HepG2 (cell line): ENCODE results near the gene DBN1. TPM values are rescaled to one million over a fixed set of nuclear protein-coding genes. Genes with fewer than 3 reads are reported as not detected.
A peak's percentile ranks its signal among the peaks of the same experiment; 100 is the strongest.

Experiments used
- ATAC-seq: fragments of 200-7000 bp; cut with Tn5 transposase; 3 replicates; pipeline ENCODE4 v1.9.1; 2020; ENCODE audit warnings: mild to moderate bottlenecking, moderate library complexity
- BruUV-seq: library from RNA; stranded (reverse); fragments of 400-500 nt; replicated peaks from 2 replicates; lab custom pipeline; 2021; lab: Mats Ljungman, UMichigan
- CTCF ChIA-PET: fragments of 300-600 bp; formaldehyde crosslinking; extraction: SDS; loops from one replicate; lab custom pipeline; 2021; ENCODE audit warnings: low total read pairs, inconsistent platforms, low intra/inter-chr PET ratio; lab: Yijun Ruan, JAX
- POLR2A ChIA-PET: fragments of 350-600 bp; sonication (Branson Sonifier 250); formaldehyde crosslinking; loops from one replicate; lab custom pipeline; 2020; ENCODE audit warnings: antibody characterized with exemption, inconsistent platforms; lab: Yijun Ruan, JAX
- DNase-seq: peaks from one replicate; pipeline ENCODE4 v3.0.0-alpha.2; 2015; ENCODE audit warnings: low spot score
- FAIRE-seq: peaks from 3 replicates; lab custom pipeline; 2011; peaks lifted over from hg19 to GRCh38; lab: Jason Lieb, UNC
- H2AFZ ChIP-seq: one replicate; pipeline ENCODE4 v1.6.1; 2011; ENCODE audit warnings: low read length, inconsistent platforms
- H3K27ac ChIP-seq: fragments of 300-600 bp; 3 replicates; pipeline ENCODE4 v1.8.0; 2011; ENCODE audit warnings: mixed run types, mild to moderate bottlenecking, mixed read lengths, low read length, inconsistent platforms; ENCODE audit not compliant: insufficient read depth; ENCODE audit errors: extremely low read length
- H3K27me3 ChIP-seq, 2 experiments: fragments of 200-600 bp in 1 of 2; 2 replicates in 1 of 2; 3 replicates in 1 of 2; pipeline versions ENCODE4 v1.6.0 to v1.8.0; 2011; ENCODE audit warnings: low read length in 2 of 2, mild to moderate bottlenecking in 2 of 2, moderate library complexity in 2 of 2, inconsistent platforms in 1 of 2; ENCODE audit not compliant: insufficient read depth in 2 of 2, control insufficient read depth in 1 of 2
- H3K36me3 ChIP-seq, 2 experiments: fragments of 200-600 bp in 1 of 2; replicated peaks in 1 of 2; 2 replicates in 1 of 2; 3 replicates in 1 of 2; pipeline versions ENCODE4 v1.5.1 to v1.8.0; 2011; ENCODE audit warnings: low read length in 2 of 2, inconsistent platforms in 1 of 2; ENCODE audit not compliant: insufficient read depth in 2 of 2, control insufficient read depth in 1 of 2
- H3K4me1 ChIP-seq: 2 replicates; pipeline ENCODE4 v1.5.1; 2012; ENCODE audit warnings: low read length, inconsistent platforms; ENCODE audit not compliant: insufficient read depth
- H3K4me2 ChIP-seq: 2 replicates; pipeline ENCODE4 v1.6.0; 2011; ENCODE audit warnings: low read depth, low read length, inconsistent platforms
- H3K4me3 ChIP-seq, 3 experiments: fragments of 200-600 bp in 1 of 3; sonication (generic), shearing (Covaris generic) in 1 of 3; replicated peaks in 1 of 3; 2 replicates each; pipeline ENCODE4 v1.5.1; 2011 to 2016; ENCODE audit warnings: low read length in 3 of 3, inconsistent platforms in 2 of 3, low read depth in 2 of 3, mild to moderate bottlenecking in 2 of 3, control low read depth in 1 of 3, mixed read lengths in 1 of 3; ENCODE audit not compliant: insufficient read depth in 1 of 3
- H3K79me2 ChIP-seq: one replicate; pipeline ENCODE4 v1.6.1; 2011; ENCODE audit warnings: low read length, inconsistent platforms; ENCODE audit not compliant: insufficient read depth
- H3K9ac ChIP-seq: 2 replicates; pipeline ENCODE4 v1.6.0; 2011; ENCODE audit warnings: mild to moderate bottlenecking, low read depth, low read length, inconsistent platforms; ENCODE audit not compliant: insufficient read depth
- H3K9me3 ChIP-seq: 2 replicates; pipeline ENCODE4 v1.5.1; 2012; ENCODE audit warnings: mild to moderate bottlenecking, low read length
- H4K20me1 ChIP-seq: 2 replicates; pipeline ENCODE4 v1.6.0; 2011; ENCODE audit warnings: inconsistent platforms, mild to moderate bottlenecking, low read length, moderate library complexity; ENCODE audit not compliant: insufficient read depth
- BRCA1 ChIP-seq: sonication (generic); formaldehyde crosslinking; IDR thresholded peaks from 2 replicates; pipeline ENCODE4 v1.4.0; 2020; ENCODE audit warnings: missing genetic modification reagents
- ERF ChIP-seq: IDR thresholded peaks from 2 replicates; pipeline ENCODE4 v1.6.1; 2018; ENCODE audit warnings: missing biosample characterization, missing genetic modification reagents
- HOXA9 ChIP-seq: sonication (generic); formaldehyde crosslinking; IDR thresholded peaks from 2 replicates; pipeline ENCODE4 v1.8.1; 2022; ENCODE audit warnings: missing genetic modification reagents, mild to moderate bottlenecking, moderate library complexity, borderline replicate concordance
- KAT7 ChIP-seq: IDR thresholded peaks from 2 replicates; pipeline ENCODE4 v1.6.1; 2018; ENCODE audit warnings: borderline replicate concordance, missing compliant biosample characterization
- MYC ChIP-seq: sonication (generic); formaldehyde crosslinking; IDR thresholded peaks from 2 replicates; pipeline ENCODE4 v1.9.0; 2021; ENCODE audit warnings: missing genetic modification reagents, borderline replicate concordance
- NKX3-1 ChIP-seq: sonication (generic); formaldehyde crosslinking; IDR thresholded peaks from 2 replicates; pipeline ENCODE4 v1.5.0; 2020; ENCODE audit warnings: missing genetic modification reagents
- NR1H2 ChIP-seq: sonication (generic); formaldehyde crosslinking; IDR thresholded peaks from 2 replicates; pipeline ENCODE4 v1.8.1; 2022; ENCODE audit warnings: low read depth, missing genetic modification reagents, borderline replicate concordance
- PAF1 ChIP-seq: IDR thresholded peaks from 2 replicates; pipeline ENCODE4 v1.6.1; 2016; ENCODE audit warnings: missing genetic modification reagents, missing compliant biosample characterization
- REPIN1 ChIP-seq: sonication (generic); formaldehyde crosslinking; IDR thresholded peaks from 2 replicates; pipeline ENCODE4 v1.8.0; 2022; ENCODE audit warnings: missing genetic modification reagents, low read depth, mild to moderate bottlenecking, borderline replicate concordance
- RFX3 ChIP-seq: IDR thresholded peaks from 2 replicates; pipeline ENCODE4 v1.6.1; 2016; ENCODE audit warnings: missing biosample characterization, missing genetic modification reagents
- SKI ChIP-seq: fragments of 450-650 bp; IDR thresholded peaks from one replicate; pipeline ENCODE4 v1.6.1; 2018; ENCODE audit warnings: mild to moderate bottlenecking; ENCODE audit not compliant: partially characterized antibody
- SMC3 ChIP-seq: IDR thresholded peaks from 2 replicates; pipeline ENCODE4 v1.6.1; 2011; ENCODE audit warnings: low read length, improper control_type of control experiment
- SYNCRIP ChIP-seq: fragments of 200-400 bp; formaldehyde crosslinking; IDR thresholded peaks from 2 replicates; pipeline ENCODE4 v1.6.1; 2018; ENCODE audit warnings: mild to moderate bottlenecking, low read depth, low read length; ENCODE audit not compliant: insufficient read depth
- ZNF281 ChIP-seq: sonication (generic); formaldehyde crosslinking; IDR thresholded peaks from 2 replicates; pipeline ENCODE4 v1.4.0; 2020; ENCODE audit warnings: missing genetic modification reagents, borderline replicate concordance
- ZNF30 ChIP-seq: sonication (generic); formaldehyde crosslinking; IDR thresholded peaks from 2 replicates; pipeline ENCODE4 v1.5.0; 2020; ENCODE audit warnings: mild to moderate bottlenecking, missing genetic modification reagents
- ZNF674 ChIP-seq: sonication (generic); formaldehyde crosslinking; IDR thresholded peaks from 2 replicates; pipeline ENCODE4 v1.5.0; 2020; ENCODE audit warnings: low read depth, mild to moderate bottlenecking, missing genetic modification reagents
- ZNF775 ChIP-seq: sonication (generic); formaldehyde crosslinking; IDR thresholded peaks from 2 replicates; pipeline ENCODE4 v1.4.0; 2020; ENCODE audit warnings: missing genetic modification reagents, mild to moderate bottlenecking, moderate library complexity, borderline replicate concordance
- WGBS: methylation state at CpG from one replicate; pipeline ENCODE4 v1.1.6; 2017; ENCODE audit warnings: low lambda C conversion rate; 5-methylcytosine and 5-hydroxymethylcytosine counted together
- in situ Hi-C: cut with HindIII; loops from 2 replicates; pipeline ENCODE4 v1.10.0; 2017; ENCODE audit warnings: low pct_unique_long_range_greater_than_20kb; ENCODE audit not compliant: extremely low pct_ligation_motif_present
- intact Hi-C: fragments of 100-400 bp; cut with micrococcal nuclease; formaldehyde crosslinking; loops from one replicate; pipeline ENCODE4 v1.10.0; 2022; ENCODE audit not compliant: unreplicated experiment
- polyA plus RNA-seq, 8 experiments: library from polyadenylated mRNA; depleted of rRNA in 3 of 8; stranded (reverse) in 7 of 8; unstranded in 1 of 8; fragments of >200 nt; fragmentation: Illumina TruSeq in 4 of 8; extraction: Trizol in 4 of 8; gene quantifications; 2 replicates each; pipeline versions ENCODE4 v1.2.1 to v1.2.3, GENCODE V29; 2011 to 2016; ENCODE audit warnings: low read depth in 4 of 8, missing spikeins in 1 of 8, mixed read lengths in 1 of 8; ENCODE audit not compliant: insufficient read depth in 1 of 8
- total RNA-seq, 5 experiments: library from RNA; depleted of rRNA; stranded (reverse); fragments of >200 nt; fragmentation: Illumina TruSeq; extraction: Trizol; gene quantifications; 2 replicates each; pipeline ENCODE4 v1.2.3, GENCODE V29; 2016; ENCODE audit warnings: low read depth in 1 of 5
- TF ChIP-seq, protein P1 (sequence below): sonication (generic); formaldehyde crosslinking; IDR thresholded peaks from 2 replicates; pipeline ENCODE4 v1.8.0; 2022; ENCODE audit warnings: mild to moderate bottlenecking, missing genetic modification reagents, moderate library complexity
- TF ChIP-seq, protein P2 (sequence below): sonication (generic); formaldehyde crosslinking; IDR thresholded peaks from 2 replicates; pipeline ENCODE4 v1.8.1; 2023; ENCODE audit warnings: mild to moderate bottlenecking, missing genetic modification reagents, borderline replicate concordance

DBN1 gene
- total and polyA plus RNA-seq, 2 of the 13 experiments (the other 11 are each of a cell fraction or from before 2014, with no cell fraction given), result 27.0 to 37.3 TPM

- FAIRE-seq (peak; percentile 99), ATAC-seq (peak; percentile 88), DNase-seq (peak; percentile 96)
- ChIA-PET POLR2A (interaction anchor here (0.8 to 2.9 kb wide), 7 partner anchors 17 to 75 kb away, joined by 3 to 18 read pairs (median 3); partner anchors contain the start of genes PDLIM7 and TMED9), CTCF (no interaction called here)
- H3K9me3 ChIP-seq, result no peaks in the 10 kb centered on the region
- peak within 1 kb of the TSS; percentile 62 for H3K27ac ChIP-seq
- in situ Hi-C loops (no loop called here), intact Hi-C loops (loop anchor here (5.0 kb wide), 1 partner anchor 35 kb away; the partner anchor contains the start of gene FAM193B)
- peak within 1 kb of the TSS; percentile 70 to 96 (median 86) for H3K4me3 ChIP-seq
- no peak within 1 kb of the TSS for H2AFZ ChIP-seq
- peak within 1 kb of the TSS; percentile 90 for H3K9ac ChIP-seq
- peaks cover 26% of the 10 kb centered on the region for H3K4me1 ChIP-seq
- no peaks in the 10 kb centered on the region; the same call in 1 of the 2 replicates for H4K20me1 ChIP-seq
- WGBS, result 0% methylated on average over 21 of the region's 96 CpGs
- H3K4me2 ChIP-seq, result peak within 1 kb of the TSS; percentile 92
- no peaks in the 10 kb centered on the region; a peak in 1 of 5 replicates for H3K27me3 ChIP-seq
- H3K79me2 ChIP-seq, result peaks cover 15% of the 10 kb centered on the region
- H3K36me3 ChIP-seq, result peaks cover 34 to 64% of the 10 kb centered on the region in 2 experiments; a peak in 4 of 5 replicates
- BruUV-seq, result TSS peak; percentile 86
- peak; percentile 53; the same call in 1 of the 2 replicates for TF ChIP-seq NR1H2 (CRISPR knock-in tag)
- peak; percentile 90 for TF ChIP-seq HOXA9 (CRISPR knock-in tag)
- no peak for TF ChIP-seq ZNF775 (CRISPR knock-in tag)
- TF ChIP-seq ZNF674 (CRISPR knock-in tag), result no peak
- TF ChIP-seq ZNF281 (CRISPR knock-in tag), result peak; percentile 28
- TF ChIP-seq, protein P1, sequence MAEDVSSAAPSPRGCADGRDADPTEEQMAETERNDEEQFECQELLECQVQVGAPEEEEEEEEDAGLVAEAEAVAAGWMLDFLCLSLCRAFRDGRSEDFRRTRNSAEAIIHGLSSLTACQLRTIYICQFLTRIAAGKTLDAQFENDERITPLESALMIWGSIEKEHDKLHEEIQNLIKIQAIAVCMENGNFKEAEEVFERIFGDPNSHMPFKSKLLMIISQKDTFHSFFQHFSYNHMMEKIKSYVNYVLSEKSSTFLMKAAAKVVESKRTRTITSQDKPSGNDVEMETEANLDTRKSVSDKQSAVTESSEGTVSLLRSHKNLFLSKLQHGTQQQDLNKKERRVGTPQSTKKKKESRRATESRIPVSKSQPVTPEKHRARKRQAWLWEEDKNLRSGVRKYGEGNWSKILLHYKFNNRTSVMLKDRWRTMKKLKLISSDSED (CRISPR knock-in tag), result peak; percentile 41; the same call in 1 of the 2 replicates
- peak; percentile 92 for TF ChIP-seq MYC (CRISPR knock-in tag)
- no peak for TF ChIP-seq BRCA1 (CRISPR knock-in tag)
- TF ChIP-seq KAT7 (CRISPR knock-in tag), result 0 out of 2 replicates have a peak, but pooled peaks have one; percentile 82
- TF ChIP-seq PAF1, result peak; percentile 18; the same call in 1 of the 2 replicates
- peak; percentile 56; the same call in 1 of the 2 replicates for TF ChIP-seq RFX3
- no peak for TF ChIP-seq SMC3
- TF ChIP-seq, protein P2, sequence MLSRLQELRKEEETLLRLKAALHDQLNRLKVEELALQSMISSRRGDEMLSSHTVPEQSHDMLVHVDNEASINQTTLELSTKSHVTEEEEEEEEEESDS (CRISPR knock-in tag), result no peak
- TF ChIP-seq ERF (CRISPR knock-in tag), result peak; percentile 94
- no peak for TF ChIP-seq SKI
- peak; percentile 59; the same call in 1 of the 2 replicates for TF ChIP-seq NKX3-1 (CRISPR knock-in tag)
- peak; percentile 97 for TF ChIP-seq REPIN1 (CRISPR knock-in tag)
- TF ChIP-seq SYNCRIP, result no peak
- TF ChIP-seq ZNF30 (CRISPR knock-in tag), result no peak
Observed at GRCh38 chr5:177516601-177517568, 43.5 kb upstream of the DBN1 start, which contains the start of gene DDX41. Gene DDX41 (minus strand): TSS chr5:177516961. CDS start chr5:177516945, 16 bp downstream.
